ENCODE data around the gene DCTPP1.
A peak's percentile ranks its signal among the peaks of the same experiment; 100 is the strongest.

DCTPP1 gene

DNA sequence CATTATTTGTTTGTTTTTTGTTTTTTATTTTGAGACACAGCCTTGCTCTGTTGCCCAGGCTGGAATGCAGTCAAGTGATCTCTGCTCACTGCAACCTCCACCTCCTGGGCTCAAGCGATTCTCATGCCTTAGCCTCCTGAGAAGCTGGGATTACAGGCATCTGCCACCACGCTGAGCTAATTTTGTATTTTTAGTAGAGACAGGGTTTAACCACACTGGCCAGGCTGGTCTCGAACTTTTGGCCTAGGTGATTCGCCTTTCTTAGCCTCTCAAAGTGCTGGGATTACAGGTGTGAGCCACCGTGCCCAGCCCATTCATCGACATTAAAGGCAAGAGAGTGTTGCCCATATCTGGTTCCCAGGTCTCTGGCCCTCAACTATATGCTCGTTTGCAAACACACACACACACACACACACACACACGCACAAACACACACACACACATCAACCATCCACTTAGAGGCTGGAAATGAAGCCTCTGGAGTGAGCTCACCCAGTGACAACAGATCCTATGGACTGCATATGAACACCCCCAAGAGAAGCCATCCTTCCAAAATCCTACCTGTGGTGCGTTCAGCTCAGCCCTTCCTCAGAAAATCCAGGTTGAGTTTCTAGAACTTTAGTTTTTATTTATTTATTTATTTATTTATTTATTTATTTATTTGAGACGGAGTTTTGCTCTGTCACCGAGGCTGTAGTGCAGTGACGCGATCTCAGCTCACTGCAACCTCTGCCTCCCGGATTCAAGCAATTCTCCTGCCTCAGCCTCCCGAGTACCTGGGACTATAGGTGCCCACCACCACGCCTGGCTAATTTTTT, 28.1 kb upstream of the DCTPP1 start:
- TF ChIP-seq GATA3 (IDR thresholded peaks at IDR 0.05; ENCODE audit: low read depth, low read length), result no peak

DNA sequence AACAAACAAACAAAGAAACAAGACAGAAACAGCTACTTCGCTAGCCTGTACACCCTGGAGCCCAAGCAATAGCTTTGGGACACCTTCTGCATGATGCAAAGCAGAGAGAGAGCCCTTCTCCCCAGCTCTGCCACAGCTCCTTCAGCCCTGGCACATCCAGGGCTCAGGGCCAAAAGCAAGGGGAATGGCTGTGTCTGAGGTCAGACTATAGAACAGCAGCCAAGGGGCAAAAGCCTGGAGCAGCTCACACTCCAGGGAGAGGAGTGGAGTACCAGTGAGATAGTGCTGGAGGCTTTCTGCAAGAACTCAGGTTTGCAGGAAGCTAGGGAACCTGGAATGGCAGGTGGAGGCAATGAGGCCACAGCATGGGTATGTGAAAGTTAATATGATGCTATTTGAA, 27.4 kb upstream of the DCTPP1 start:
- no peak for TF ChIP-seq GATA3 (IDR thresholded peaks at IDR 0.05; ENCODE audit: low read depth, low read length)
- TF ChIP-seq GATA2 (IDR thresholded peaks at IDR 0.05; ENCODE audit: low read depth, low read length), result no peak

DNA sequence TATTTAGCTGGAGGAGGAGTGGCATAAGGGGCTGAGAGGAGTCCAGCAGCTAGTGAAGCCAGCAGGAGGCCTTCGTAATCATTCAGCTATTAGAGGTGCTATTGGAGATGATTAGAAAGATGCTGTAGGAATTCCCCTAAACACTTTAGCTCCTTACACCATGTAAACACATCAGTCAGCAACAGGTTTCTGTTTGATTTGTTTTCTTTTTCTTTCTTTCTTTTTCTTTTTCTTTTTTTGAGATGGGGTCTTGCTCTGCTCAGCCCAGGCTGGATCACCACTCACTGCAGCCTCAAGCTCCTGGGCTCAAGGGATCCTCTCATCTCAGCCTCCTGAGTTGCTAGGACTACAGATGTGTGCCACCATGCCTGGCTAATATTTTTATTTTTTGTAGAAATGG, 26.5 kb upstream of the DCTPP1 start:
- no peak for TF ChIP-seq GATA2 (IDR thresholded peaks at IDR 0.05; ENCODE audit: low read depth, low read length)
- TF ChIP-seq GATA3 (IDR thresholded peaks at IDR 0.05; ENCODE audit: low read depth, low read length), result no peak

DNA sequence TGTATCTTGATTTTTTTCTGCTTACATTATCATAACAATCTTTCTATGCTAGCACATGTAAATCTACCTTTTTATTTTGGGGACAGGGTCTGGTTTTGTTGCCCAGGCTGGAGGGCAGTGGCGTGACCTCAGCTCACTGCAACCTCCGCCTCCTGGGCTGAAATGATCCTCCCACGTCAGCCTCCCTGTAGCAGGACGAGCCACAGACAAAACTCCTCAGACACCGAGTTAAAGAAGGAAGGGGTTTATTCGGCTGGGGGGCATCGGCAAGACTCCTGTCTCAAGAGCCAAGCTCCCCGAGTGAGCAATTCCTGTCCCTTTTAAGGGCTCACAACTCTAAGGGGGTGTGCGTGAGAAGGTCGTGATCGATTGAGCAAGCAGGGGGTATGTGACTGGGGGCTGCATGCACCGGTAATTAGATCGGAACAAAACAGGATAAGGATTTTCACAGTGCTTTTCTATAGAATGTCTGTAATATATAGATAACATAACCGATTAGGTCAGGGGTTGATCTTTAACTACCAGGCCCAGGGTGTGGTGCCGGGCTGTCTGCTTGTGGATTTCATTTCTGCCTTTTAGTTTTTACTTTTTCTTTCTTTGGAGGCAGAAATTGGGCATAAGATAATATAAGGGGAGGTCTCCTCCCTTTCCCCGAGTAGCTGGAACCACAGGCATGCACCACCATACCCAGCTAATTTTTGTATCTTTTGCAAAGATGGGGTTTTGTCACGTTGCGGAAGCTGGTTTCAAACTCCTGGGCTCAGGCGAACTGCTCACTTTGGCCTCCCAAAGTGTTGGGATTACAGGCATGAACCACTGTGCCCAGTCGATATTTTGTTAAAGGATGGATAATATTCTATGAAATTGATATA, 23.1 kb upstream of the DCTPP1 start:
- TF ChIP-seq GATA2 (IDR thresholded peaks at IDR 0.05; ENCODE audit: low read depth, low read length), result peak; percentile 50

DNA sequence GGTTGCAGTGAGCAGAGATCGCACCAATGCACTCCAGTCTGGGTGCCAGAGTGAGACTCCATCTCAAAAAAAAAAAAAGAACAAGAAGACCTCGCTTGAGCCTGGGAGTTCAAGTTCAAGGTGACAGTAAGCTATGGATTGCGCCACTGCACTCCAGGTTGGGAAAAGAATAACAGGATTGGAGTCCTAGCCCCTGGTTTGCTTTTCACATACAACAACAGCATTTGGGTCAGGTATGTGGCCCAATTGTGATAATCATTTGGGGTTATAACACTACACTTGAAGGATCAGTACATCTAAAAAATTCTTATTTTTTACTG, 19.2 kb upstream of the DCTPP1 start:
- TF ChIP-seq GATA2 (IDR thresholded peaks at IDR 0.05; ENCODE audit: low read depth, low read length) (no peak), GATA3 (IDR thresholded peaks at IDR 0.05; ENCODE audit: low read depth, low read length) (no peak)

DNA sequence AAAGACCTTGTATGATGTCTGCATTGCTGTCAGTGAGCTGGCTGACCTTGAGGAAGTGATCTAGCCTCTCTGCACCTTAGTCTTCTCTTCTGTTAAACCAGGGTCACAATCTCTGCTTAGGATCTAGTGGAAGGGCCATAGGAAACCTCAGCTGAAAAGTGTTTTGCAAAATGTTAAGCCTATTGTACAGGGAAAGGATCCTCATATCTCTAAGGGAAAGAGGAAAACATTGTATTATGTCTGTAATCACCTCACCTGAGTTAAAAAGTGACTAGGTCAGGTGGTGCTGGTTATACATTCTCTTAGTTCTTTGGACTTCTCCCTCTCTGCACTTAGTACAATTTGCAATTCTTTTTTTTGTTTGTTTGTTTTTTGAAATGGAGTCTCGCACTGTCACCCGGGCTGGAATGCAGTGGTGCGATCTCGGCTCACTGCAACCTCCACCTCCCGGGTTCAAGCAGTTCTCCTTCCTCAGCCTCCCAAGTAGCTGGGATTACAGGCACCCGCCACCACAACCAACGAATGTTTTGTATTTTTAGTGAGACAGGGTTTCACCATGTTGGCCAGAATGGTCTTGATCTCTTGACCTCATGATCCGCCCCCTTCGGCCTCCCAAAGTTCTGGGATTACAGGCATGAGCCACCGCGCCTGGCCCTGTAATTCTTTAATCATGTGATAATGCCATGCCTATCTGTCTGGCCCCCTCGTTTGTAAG, 17.8 kb upstream of the DCTPP1 start:
- TF ChIP-seq GATA2 (IDR thresholded peaks at IDR 0.05; ENCODE audit: low read depth, low read length) (no peak), GATA3 (IDR thresholded peaks at IDR 0.05; ENCODE audit: low read depth, low read length) (no peak)

DNA sequence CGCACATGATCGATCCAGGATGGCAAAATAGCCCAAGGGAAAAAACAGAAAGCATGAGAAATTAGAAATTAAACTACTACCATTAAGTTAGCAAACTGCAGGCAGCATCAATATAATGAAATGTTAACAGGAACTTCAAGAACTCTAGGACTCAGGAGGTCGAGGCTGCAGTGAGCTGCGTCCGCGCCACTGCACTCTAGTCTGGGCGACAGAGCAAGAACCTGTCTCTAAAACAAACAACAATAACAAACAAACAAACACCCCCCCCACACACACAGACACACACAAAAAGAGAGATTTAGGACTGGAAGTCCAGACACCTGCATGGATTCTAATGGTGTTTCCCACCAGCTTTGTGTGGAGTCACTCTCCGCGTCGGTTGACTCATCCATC, 16.4 kb upstream of the DCTPP1 start:
- no peak for TF ChIP-seq GATA3 (IDR thresholded peaks at IDR 0.05; ENCODE audit: low read depth, low read length)
- no peak for TF ChIP-seq GATA2 (IDR thresholded peaks at IDR 0.05; ENCODE audit: low read depth, low read length)

DNA sequence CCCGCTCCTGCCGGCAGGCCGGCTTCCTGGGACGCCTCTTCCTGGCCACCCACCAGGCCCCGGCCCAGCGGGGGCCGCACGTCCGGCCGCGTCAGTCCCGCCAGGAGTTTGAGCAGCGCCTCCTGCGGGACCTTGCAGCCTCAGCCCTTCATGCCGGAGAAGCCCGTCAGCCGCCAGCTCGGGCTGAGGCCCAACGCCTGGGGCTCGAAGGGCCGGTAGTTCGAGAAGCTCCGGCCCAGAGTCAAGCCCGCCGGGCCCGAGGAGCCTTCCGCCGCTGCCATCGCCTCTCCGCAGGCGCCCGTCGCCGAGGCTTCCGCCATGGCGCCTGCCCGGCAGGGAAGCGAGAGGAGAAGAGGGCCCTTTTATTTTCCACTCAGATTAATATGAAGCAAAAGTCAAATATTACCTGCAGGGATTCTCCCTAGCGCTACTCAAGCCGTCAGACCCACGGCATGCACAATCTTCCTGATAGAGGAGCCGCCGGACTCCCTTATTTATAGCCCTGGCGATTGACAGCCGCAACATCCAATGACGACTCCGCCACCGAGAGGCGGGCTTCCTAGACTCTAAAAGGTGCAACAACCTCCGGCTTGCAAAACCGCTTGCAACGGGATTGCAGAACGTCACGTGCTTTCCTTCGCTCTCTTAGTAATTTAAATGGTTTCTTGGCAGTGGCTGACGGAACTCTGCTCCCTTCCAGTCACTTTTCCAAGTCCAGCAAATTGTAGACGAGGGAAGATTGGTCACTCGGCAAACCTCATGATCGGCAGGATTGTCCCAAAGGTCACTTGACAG, 15.8 kb upstream of the DCTPP1 start, which contains the start of gene SEPHS2:
SEPHS2 (minus strand) TSS at position 467 of the 795 bp plus-strand sequence; CDS start at position 320, 147 bp downstream.
- TF ChIP-seq GATA3 (IDR thresholded peaks at IDR 0.05; ENCODE audit: low read depth, low read length), result no peak
- TF ChIP-seq GATA2 (IDR thresholded peaks at IDR 0.05; ENCODE audit: low read depth, low read length), result no peak

DNA sequence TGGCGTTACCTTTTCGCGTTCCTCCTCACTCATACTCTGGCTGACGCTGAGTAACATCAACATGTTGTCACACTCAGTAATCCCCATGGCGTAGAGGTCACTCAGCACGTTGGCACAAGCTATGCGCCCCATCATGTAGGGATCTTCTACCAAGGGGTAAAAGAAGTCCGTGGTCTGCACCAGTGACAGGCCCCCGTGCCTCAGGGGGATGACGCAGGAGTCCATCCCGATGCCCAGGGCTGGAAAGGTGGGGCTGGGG, 15.2 kb upstream of the DCTPP1 start:
- TF ChIP-seq GATA3 (IDR thresholded peaks at IDR 0.05; ENCODE audit: low read depth, low read length), result no peak
- TF ChIP-seq GATA2 (IDR thresholded peaks at IDR 0.05; ENCODE audit: low read depth, low read length), result no peak

DNA sequence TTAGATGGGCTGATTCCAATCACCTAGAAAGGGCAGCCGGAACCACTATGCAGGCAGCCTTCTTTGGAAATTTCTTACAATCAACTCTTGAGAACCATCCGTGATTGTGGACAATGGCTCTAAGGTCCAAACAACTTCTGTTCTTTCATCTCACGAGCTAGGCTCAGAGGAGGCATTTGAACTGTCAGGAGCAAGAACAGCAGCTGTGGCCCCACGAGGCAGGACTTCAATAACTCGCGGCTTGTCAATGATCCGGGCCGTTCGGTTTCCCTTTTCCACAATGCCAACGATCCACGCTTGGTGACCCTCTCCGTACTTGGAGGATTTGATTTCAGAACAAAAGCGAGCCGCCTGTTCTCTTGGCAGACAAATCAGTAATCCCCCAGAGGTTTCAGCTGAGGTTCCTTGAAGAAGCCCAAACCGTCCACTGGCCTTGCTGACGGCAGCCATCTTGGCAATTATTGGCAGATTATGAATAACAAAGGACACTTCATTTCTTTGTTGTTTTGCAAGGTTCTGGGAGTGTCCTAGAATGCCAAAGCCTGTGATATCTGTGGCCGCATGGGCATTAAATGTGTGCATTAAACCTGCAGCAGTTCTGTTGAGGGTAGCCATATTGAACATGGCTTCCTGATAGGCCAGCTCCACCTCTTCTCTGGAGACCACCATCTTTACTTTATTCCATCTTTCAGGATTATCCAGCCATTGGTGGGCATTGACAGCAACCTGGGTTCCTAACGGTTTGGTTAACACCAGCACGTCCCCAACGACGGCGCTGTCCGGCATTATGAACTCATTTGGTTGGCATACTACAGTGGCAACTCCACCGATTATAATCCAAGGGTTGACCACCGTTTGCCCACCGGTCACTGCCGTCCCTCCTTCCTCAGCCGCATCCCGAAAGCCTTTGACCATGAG, 14.7 kb upstream of the DCTPP1 start:
- TF ChIP-seq GATA2 (IDR thresholded peaks at IDR 0.05; ENCODE audit: low read depth, low read length) (no peak), GATA3 (IDR thresholded peaks at IDR 0.05; ENCODE audit: low read depth, low read length) (no peak)

DNA sequence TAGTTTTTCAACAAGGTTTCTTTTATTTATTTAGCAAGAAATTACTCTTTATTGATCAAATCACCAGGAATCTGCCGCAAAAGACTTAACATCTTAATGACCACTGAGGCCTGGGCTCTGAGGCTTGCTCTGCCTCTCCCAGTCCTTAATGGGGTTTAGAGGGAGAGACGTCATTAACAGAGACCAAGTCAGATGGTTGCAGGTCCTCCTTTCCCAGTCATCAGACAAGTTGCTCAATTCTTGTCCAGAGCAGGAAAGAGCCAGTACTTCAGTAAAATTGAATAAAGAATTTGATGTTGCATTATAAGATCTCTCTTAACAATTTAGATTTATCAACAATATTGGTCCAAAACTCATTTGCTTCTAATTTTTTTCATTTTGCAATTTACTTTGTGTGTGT, 13.8 kb upstream of the DCTPP1 start:
- TF ChIP-seq GATA2 (IDR thresholded peaks at IDR 0.05; ENCODE audit: low read depth, low read length) (no peak), GATA3 (IDR thresholded peaks at IDR 0.05; ENCODE audit: low read depth, low read length) (no peak)

DNA sequence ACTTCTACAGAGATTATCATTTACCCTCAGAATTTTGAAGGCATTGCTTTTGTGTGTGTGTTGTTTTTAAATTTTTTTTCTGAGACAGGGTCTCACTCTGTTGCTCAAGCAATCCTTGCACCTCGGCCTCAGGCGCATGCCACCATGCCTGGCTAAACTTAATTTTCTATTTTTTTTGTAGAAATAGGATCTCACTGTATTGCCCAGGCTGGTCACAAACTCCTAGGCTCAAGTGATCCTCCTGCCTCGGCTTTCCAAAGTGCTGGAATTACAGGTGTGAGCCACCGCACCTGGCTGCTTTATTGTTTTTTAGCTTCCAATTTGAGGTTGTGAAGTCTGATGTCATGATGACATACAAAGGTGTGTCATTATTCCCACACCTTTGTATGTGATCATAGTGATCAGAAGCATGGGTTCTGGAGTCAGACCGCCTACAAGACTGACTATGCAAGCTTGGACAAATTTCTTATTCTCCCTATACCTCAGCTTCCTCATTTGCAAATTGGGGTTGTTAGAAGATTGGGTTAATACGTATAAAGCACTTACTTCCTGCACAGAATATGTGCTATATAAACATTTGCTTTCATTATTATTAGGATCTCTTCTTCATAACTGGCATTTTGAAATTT, 10.0 kb upstream of the DCTPP1 start:
- no peak for TF ChIP-seq GATA3 (IDR thresholded peaks at IDR 0.05; ENCODE audit: low read depth, low read length)
- TF ChIP-seq GATA2 (IDR thresholded peaks at IDR 0.05; ENCODE audit: low read depth, low read length), result no peak

DNA sequence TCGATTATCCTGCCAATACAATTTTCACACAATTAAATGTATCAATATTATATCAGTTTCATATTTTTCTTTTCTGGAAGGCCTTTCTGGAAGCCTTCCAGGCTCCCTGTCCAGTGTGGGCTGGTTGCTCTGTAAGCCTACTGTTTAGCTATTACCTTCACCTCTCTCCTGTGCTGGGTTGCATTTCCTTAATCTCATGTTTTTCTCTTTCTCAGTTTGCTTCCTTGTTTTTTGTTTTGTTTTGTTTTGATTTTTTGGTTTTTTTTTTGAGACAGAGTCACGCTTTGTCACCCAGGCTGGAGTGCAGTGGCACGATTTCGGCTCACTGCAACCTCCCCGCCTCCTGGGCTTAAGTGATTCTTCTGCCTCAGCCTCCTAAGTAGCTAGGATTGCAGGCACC, 9.0 kb upstream of the DCTPP1 start:
- TF ChIP-seq GATA2 (IDR thresholded peaks at IDR 0.05; ENCODE audit: low read depth, low read length) (no peak), GATA3 (IDR thresholded peaks at IDR 0.05; ENCODE audit: low read depth, low read length) (no peak)
